HL-60 (cell line): ENCODE measurements around the gene JOSD1.

Experiments
- DNase-seq, 2 experiments: peaks; one replicate each; pipeline ENCODE4 v3.0.0-alpha.2; 2010 to 2020; ENCODE audit warnings: low read depth in 1 of 2, low spot score in 1 of 2
- H3K27ac ChIP-seq: fragments of 250-450 bp; sonication (Bioruptor Pico); replicated peaks from 2 replicates; pipeline ENCODE4 v1.5.1; 2020; ENCODE audit warnings: mild to moderate bottlenecking, moderate library complexity
- H3K27me3 ChIP-seq: fragments of 250-450 bp; sonication (Bioruptor Pico); 2 replicates; pipeline ENCODE4 v1.5.1; 2021; ENCODE audit warnings: mild to moderate bottlenecking, moderate library complexity; ENCODE audit not compliant: insufficient read depth, poor library complexity, severe bottlenecking
- H3K4me3 ChIP-seq: replicated peaks from 2 replicates; pipeline ENCODE4 v1.5.1; 2011; ENCODE audit warnings: mild to moderate bottlenecking, control low read depth, low read length; ENCODE audit not compliant: insufficient read depth
- GABPA ChIP-seq: IDR thresholded peaks from 2 replicates; pipeline ENCODE4 v1.6.1; 2012; ENCODE audit warnings: low read depth
- POLR2AphosphoS5 ChIP-seq: IDR thresholded peaks from 2 replicates; pipeline ENCODE4 v1.6.1; 2012; ENCODE audit warnings: low read depth
- SPI1 ChIP-seq: IDR thresholded peaks from 2 replicates; pipeline ENCODE4 v1.6.1; 2012; ENCODE audit warnings: low read depth, mild to moderate bottlenecking, borderline replicate concordance
- TF ChIP-seq, protein P1 (sequence below): IDR thresholded peaks from 2 replicates; pipeline ENCODE4 v1.6.1; 2012; ENCODE audit warnings: low read depth; ENCODE audit not compliant: insufficient replicate concordance
- TF ChIP-seq, protein P2 (sequence below): IDR thresholded peaks from one replicate; pipeline ENCODE4 v1.5.1; 2011; ENCODE audit warnings: low read length, control low read depth, inconsistent platforms; ENCODE audit not compliant: insufficient read depth

The JOSD1 gene

DNA sequence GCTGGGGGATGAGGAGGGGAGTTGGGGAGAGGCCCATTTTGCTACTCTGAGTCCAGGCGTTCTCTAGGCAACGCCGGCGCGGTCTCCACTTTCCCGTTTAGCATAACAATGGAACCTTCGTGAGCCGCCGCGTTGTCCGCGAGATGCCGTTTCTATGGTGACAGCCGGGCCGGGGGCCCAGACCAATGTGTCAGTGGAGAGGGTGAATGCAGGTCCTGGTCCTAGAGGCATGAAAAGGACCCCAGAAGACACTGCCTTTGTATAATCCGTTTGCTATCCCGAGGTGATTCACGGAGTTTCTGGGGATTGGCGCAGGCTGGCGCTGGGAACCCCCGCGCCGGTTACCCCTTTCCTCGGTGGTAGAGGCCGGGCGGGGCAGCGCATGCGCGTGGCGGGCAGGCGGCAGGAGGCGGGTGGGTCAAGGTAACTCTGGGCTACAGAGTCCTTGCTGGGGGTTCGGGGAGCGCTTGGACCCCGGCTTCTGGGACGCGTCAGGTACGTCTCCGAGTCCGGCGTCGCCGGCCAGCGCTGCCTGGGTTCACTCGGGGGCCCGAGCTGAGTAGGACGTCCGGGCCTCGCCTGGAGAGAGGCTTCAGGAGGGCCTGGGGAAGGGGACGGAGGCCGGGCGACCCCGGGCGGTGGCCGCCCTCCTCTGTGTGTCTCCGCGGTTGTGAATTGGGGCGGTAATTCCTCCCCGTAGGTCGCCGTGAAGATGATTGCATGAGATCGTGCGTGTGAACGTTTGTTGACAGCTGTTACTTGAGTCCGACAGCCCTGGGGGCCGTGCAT, 44.3 kb downstream of the JOSD1 start, which contains the start of the genes CBY1 and FAM227A:
CBY1 (plus strand) TSS at position 383 of the 789 bp plus-strand sequence. CDS start 11,417 bp downstream, outside the sequence.
FAM227A (minus strand) TSS at position 137 of the 789 bp plus-strand sequence. CDS start 6,224 bp downstream, outside the sequence.
- peak within 1 kb of the TSS; percentile 99 for H3K27ac ChIP-seq
- DNase-seq: peak; percentile 54 to 91
- TF ChIP-seq, protein P1, sequence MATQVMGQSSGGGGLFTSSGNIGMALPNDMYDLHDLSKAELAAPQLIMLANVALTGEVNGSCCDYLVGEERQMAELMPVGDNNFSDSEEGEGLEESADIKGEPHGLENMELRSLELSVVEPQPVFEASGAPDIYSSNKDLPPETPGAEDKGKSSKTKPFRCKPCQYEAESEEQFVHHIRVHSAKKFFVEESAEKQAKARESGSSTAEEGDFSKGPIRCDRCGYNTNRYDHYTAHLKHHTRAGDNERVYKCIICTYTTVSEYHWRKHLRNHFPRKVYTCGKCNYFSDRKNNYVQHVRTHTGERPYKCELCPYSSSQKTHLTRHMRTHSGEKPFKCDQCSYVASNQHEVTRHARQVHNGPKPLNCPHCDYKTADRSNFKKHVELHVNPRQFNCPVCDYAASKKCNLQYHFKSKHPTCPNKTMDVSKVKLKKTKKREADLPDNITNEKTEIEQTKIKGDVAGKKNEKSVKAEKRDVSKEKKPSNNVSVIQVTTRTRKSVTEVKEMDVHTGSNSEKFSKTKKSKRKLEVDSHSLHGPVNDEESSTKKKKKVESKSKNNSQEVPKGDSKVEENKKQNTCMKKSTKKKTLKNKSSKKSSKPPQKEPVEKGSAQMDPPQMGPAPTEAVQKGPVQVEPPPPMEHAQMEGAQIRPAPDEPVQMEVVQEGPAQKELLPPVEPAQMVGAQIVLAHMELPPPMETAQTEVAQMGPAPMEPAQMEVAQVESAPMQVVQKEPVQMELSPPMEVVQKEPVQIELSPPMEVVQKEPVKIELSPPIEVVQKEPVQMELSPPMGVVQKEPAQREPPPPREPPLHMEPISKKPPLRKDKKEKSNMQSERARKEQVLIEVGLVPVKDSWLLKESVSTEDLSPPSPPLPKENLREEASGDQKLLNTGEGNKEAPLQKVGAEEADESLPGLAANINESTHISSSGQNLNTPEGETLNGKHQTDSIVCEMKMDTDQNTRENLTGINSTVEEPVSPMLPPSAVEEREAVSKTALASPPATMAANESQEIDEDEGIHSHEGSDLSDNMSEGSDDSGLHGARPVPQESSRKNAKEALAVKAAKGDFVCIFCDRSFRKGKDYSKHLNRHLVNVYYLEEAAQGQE: no peak
- TF ChIP-seq GABPA (no peak), POLR2AphosphoS5 (no peak), SPI1 (no peak)
- TF ChIP-seq, protein P2, sequence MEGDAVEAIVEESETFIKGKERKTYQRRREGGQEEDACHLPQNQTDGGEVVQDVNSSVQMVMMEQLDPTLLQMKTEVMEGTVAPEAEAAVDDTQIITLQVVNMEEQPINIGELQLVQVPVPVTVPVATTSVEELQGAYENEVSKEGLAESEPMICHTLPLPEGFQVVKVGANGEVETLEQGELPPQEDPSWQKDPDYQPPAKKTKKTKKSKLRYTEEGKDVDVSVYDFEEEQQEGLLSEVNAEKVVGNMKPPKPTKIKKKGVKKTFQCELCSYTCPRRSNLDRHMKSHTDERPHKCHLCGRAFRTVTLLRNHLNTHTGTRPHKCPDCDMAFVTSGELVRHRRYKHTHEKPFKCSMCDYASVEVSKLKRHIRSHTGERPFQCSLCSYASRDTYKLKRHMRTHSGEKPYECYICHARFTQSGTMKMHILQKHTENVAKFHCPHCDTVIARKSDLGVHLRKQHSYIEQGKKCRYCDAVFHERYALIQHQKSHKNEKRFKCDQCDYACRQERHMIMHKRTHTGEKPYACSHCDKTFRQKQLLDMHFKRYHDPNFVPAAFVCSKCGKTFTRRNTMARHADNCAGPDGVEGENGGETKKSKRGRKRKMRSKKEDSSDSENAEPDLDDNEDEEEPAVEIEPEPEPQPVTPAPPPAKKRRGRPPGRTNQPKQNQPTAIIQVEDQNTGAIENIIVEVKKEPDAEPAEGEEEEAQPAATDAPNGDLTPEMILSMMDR: no peak
- H3K27me3 ChIP-seq: no peaks in the 10 kb centered on the region
- H3K4me3 ChIP-seq: peak within 1 kb of the TSS; percentile 98

DNA sequence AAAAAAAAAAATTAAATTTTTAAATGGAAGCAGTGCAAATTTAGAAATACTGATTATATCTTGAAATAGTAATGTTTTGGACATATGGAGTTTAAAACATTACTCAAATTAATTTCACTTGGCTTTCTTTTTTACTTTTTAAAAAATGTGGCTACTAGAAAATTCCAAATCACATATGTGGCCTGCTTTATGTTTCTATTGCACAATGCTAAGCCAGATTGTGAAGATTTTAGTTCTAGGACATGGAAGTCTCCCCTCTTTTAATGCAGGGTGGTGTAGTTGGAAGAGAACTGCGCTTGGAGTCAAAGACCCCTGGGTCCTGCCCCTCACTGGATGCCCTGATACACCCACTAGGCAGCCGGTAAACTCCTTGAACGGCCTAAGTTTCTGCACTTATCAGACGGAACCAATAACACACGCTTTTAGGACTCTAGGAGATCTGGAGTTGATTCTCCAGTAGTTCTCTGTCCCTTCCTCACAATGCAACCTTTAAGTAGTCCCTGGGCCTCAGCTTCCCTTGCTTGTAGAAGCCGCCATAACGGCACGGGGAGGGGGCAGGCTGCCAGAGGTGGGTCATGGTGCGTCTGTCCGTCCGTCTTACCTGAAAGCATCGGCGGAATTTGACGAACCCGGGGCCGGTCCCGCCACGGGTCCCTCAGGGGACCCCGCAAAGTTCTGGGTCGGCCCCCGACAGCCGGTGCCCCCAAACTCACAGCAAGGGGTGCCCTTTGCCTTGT, 45.1 kb downstream of the JOSD1 start:
- H3K27me3 ChIP-seq: no peaks in the 10 kb centered on the region
- H3K4me3 ChIP-seq: peak overlapping the region; percentile 98
- peak overlapping the region; percentile 99 for H3K27ac ChIP-seq
- peak in 1 of 2 experiments; percentile 3 for DNase-seq
- TF ChIP-seq, protein P1: no peak
- TF ChIP-seq, protein P2: no peak
- TF ChIP-seq SPI1 (no peak), GABPA (no peak), POLR2AphosphoS5 (no peak)

DNA sequence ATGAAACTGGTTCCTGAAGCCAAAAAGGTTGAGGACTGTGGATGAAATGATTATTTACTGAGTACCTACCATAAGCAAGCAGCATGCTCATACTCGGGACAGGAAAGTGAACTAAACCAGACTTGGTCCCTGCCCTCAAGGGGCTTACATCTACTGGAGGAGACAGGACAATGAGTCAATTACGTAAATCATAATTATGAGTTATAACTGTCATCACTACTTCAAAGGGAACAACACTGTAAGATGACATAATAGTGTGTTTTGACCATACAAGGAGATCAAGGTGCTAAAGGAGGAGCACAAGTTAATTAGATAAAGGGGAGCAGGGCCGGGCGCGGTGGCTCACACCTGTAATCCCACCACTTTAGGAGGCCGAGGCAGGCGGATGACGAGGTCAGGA, 47.0 kb downstream of the JOSD1 start:
- TF ChIP-seq SPI1 (no peak), POLR2AphosphoS5 (no peak), GABPA (no peak)
- TF ChIP-seq, protein P1: no peak
- TF ChIP-seq, protein P2: no peak
- DNase-seq: no peak
- H3K27me3 ChIP-seq: no peaks in the 10 kb centered on the region

More for the DNA sequence above, 47.0 kb downstream of the JOSD1 start:
- Histone ChIP-seq H3K4me3 (no peak overlapping the region), H3K27ac (no peak overlapping the region)
